HG03558 (cell line): Measurements from ENCODE around the gene SUPT3H.

Experiments used
- ATAC-seq: cut with Tn5 transposase; IDR thresholded peaks from one replicate; pipeline ENCODE4 v1.9.1; 2021; ENCODE audit warnings: moderate number of reproducible peaks; ENCODE audit not compliant: unreplicated experiment; ENCODE audit errors: extremely low read depth

SUPT3H gene

DNA sequence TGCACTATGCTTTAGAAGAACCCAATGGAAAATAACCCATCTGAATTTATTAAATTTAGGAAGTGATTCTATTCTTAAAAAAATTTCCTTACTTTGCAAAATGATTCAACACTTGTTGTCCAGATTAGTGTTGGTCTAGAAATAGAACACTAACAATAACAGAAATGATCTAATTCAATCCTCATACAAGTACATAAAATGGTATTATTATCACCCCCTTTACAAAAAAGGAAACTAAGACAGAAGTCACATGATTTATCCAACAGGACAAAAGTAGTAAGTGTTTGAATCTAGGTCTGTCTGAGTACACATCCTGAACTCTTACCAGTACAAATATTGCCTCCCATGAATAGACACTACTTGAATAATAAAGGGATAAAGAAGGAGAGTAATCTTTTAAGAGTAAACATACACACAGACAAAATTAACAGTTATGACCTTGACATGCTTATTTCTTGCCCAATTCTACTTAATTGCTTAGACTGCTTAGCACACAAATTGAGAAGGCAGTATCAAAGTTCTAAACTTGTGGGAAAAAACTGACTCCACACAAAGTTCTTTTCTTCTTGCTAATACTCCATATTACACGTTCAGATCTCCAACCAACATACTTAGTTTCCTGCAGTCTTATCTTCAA, 245.0 kb downstream of the SUPT3H start:
- ATAC-seq, result no peak

DNA sequence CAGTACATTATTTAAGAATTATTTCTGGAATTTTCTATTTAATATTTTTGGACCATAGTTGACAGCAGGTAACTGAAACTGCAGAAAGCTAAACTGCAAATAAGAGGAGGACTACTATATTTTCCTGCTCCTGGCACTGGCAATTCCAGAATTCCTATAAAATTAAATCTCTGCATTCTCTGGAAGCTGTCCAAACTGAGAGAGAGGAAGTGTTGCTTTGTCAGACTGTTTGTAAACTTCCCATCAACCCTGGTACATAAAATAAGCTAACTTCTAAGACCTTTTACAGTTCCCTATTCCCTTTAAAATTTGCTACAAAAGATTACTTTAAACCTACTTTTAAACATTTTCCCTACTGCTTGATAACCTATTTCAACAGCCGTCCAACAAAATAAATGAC, 245.7 kb downstream of the SUPT3H start:
- no peak for ATAC-seq

DNA sequence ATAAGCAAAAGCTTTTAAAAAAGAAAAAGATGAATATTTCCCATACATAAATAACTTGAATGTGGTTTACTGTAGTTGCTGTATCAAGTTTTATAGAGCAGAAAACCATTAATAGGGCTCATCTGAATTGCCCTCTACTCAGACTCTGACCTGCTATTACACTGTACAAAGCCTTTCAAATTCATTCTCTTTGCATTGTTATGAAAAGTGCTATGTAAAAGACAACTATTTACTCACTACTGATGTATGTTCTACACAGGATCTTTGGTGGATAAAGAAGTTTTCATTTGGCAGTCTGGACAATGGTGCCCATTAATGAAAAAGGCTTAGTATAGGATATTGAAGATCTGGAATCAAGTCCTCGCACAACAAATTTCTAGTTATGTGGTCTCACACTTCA, 248.7 kb downstream of the SUPT3H start:
- ATAC-seq, result no peak

DNA sequence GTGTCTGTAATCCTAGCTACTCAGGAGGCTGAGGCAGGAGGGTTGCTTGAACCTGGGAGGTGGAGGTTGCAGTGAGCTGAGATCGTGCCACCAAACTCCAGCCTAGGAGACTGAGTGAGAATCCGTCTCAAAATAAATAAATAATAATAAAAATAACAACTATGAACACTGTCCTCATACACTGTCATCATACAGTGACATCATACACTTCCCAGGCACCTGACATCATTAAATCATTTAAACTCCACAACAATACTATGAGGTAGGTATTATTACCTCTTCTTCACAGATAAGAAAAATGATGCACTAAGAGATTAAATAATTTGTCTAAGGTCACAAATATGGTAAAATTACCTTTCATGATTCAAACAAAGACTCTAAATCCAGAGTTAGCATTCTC, 250.5 kb downstream of the SUPT3H start:
- ATAC-seq, result no peak

DNA sequence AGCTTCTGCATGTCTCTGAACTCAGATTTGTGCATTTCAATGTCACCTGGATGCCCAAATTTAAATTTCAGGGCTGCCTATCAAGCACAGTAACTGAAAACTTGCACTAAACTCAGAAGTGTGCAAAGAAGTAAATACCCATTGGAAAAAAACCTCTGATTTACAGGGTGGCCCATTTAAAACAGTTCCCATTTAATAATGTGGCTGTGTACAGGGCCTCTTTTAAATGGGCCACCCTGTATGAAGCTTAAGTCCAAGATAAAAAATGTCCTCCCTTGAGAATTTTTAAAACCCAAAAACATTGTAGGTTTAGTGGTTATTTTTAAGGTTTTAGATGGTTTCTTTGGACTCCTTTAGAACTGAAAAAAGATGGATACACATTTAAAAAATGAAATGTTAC, 251.7 kb downstream of the SUPT3H start:
- no peak for ATAC-seq

DNA sequence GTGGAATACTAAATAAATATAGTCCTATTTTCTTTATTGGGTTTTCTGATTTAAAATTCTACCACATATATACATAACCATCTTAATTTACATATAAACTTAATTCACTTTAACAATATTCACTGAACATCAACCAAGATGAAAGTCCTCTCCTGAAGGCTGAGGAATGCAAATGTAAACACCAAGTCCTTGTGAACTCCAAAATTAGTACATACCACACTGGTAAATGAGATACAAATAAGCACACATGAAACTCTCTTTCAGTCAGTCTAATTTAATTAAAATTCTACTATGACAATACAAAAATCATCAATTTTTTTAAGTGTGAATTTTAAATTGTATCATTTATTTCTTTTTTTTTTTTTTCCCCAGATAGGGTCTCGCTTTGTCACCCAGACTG, 254.7 kb downstream of the SUPT3H start:
- no peak for ATAC-seq

DNA sequence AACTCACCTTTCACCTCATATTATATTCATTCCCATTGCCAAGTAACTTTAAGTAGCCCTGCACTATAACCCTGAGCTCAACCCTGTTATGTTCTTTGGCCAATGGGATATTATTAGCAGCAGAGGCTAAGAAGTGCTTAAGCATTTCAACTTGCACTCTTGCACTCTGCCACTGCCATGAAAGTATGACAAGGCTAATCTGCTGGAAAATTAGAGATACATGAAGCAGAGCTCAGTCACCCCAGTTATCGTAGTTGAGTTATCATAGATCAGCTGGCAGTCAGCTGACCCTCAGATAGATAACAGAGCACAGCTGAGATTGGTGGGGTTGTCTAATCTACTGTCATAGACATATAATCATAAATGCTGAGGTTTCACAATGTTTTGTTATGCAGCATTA, 259.0 kb downstream of the SUPT3H start:
- ATAC-seq, result no peak

DNA sequence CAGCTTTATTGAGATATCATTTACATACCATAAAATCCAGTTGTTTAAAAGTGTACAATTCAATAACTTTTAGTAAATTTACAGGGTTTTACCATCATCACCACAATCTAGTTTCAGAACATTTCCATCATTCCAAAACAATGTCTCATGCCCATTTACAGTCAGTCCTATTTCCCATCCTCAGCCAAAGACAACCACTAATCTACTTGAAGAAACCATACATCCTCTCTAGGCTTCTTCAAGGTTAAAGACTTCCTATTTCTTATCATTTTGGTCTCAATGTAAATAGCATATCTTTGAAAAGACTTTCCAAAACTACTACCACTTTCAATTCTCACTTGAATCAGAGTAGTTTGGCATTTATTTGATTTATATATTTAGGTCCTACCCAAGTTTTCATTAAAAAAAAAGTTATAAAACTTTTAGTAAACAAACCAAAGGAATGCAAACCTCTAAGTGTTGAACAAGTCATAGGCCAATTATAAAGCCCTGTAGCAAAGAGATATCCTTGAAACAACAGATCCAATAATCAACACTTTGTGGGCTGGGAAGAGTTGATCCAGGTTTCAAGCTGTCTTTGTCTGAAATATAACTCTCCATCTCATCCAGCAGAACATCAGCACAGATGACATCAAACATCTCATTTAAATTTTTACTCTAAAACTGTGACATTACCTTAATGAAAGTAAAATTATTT, 260.9 kb downstream of the SUPT3H start:
- ATAC-seq, result no peak

DNA sequence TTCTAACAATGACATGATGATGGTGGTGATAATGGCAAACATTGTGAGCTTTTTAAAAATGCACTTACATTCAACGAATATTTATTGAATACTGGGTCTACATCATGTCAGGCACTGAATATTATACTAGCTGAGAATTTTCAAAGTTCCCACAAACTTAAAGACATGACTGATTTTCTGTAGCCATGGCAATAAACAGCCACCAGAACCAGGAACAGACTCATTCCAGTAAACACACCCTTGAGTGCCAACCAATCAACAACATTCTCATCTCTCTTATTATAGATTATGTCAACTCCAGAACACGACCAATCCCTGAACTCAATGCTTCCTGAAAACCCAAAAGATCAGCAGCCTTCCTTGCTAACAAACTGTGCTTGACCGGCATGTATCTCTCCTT, 262.0 kb downstream of the SUPT3H start:
- ATAC-seq, result no peak

DNA sequence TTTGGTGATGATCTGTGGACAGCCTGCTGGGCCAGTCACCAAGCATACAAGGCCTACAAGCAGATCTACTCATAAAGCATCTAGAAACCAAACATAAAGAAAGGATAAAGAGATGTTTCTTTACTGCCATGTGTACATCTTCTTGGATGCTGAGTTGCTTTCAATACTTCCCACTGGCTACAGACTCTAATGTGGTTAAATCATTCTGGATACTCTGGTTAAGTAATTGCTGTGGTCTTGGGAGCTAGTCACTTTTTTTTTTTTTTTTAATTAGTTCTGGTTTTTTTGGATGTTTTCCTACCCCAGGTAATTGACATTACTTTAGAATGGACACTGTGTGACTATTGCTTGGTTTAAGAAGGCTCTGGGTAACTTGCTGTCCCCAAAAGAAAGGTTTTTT, 265.0 kb downstream of the SUPT3H start:
- no peak for ATAC-seq

DNA sequence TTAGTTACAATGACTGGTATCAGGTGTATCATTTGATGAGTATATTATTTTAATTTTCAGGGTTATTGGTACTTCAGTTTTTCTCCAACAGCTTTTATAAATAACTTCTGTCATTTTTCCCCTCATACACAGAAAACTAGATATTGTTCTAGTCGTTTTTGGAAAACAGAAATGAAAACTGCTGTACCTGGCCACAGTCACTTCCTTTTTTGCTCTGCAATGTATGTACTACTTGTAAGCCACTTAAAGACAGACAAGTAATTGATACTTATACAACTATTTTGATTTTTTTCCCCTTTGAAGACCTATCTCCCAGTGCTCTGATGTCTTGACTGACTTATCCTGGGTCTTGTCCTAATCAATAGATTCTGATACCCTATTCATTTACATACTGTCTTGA, 268.2 kb downstream of the SUPT3H start:
- no peak for ATAC-seq

DNA sequence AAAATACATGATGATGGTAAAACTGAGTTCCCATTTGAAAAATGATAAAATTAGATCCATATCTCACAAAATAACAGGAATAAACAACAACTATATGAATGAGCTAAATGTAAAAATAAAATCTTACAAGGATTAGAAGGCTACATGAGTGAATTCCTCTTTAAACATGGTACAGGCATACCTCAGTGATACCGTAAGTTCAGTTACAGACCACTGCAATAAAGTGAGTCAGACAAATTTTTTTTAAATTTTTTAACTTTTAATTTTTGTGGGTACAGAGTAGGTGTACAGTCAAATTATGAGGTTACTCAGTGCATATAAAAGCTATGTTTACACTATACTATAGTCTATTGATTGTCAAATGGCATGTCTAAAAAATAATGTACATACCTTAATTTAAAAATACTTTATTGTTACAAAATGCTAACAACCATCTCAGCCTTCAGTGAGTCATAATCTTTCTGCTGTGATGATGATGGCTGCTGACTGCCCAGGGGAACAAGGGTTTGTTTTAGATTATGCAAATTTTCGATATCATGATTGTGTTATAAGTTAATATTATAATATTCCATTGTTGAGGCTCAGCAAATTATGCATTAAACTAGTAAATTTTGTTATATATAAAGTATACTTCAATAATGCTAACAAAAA, 272.4 kb downstream of the SUPT3H start:
- ATAC-seq, result no peak

DNA sequence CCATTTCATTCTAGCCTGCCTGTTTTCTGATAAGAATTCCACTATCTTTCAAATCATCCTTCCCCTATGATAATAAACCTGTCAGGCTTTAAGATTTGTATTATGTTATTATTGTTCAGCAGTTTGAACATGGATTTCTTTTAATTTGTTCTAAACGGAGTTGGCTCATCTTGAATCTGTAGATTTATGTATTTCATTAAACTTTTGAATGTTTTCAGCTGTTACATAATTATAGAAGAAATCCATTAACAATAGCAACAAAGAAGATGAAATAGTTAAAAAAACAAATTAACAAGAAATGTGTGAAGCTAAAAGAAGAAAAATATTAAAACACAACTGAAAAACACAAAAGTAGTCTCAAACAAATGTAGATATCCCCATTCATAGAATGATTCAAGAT, 273.3 kb downstream of the SUPT3H start:
- ATAC-seq, result no peak

DNA sequence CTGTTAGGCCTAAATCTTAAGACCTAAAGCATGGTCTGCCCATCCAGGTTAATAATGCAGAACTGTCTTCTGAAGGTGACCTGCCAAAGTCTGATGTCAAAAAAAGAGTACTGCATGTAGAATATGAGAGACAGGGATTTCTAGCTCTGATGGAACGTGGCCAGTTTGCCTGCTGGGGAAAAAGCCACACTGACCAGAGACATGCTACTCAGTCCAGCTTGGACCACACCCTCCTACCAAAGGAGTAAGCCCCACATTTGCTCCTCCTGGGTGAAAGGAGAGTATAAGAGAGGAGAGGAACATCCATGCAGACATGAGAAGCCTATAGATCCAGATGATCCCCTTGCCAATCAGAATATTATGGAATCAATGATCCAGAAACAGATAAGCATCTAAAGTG, 279.5 kb downstream of the SUPT3H start:
- ATAC-seq, result no peak

DNA sequence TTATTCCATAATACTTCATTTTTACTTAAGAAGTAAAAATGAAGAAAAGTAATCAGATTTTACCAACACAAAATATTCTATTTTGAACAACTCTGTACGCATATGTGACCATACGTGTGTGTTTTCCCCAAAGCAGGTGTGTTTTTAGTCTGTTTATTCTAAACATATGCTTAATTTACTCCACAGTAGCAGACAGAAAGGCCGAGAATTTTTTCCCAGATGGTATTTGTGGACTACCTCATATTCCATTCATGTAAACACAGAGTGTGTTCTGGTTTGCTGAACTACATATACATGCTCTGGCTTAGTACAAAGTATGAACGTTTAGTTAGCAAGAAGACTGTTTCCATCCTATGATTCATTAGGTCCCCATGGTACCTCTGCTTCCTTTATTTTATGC, 282.9 kb downstream of the SUPT3H start:
- no peak for ATAC-seq

DNA sequence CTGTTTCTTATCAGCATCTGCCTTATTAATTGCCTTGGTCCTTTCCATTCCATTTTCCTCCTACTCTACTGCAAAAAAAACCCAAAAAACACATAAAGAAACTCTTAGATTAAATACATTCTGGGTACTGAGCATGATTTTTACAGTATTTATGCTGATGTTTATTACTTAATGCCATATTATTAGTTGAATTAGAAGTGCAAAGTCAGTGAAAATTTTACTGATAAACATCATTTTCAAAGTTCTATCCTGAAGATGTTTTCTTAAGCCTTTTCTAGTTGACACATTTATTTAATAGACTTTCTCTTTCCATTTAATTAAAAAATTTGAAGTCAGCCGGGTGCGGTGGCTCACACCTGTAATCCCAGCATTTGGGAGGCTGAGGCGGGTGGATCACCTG, 285.6 kb downstream of the SUPT3H start:
- ATAC-seq, result no peak

DNA sequence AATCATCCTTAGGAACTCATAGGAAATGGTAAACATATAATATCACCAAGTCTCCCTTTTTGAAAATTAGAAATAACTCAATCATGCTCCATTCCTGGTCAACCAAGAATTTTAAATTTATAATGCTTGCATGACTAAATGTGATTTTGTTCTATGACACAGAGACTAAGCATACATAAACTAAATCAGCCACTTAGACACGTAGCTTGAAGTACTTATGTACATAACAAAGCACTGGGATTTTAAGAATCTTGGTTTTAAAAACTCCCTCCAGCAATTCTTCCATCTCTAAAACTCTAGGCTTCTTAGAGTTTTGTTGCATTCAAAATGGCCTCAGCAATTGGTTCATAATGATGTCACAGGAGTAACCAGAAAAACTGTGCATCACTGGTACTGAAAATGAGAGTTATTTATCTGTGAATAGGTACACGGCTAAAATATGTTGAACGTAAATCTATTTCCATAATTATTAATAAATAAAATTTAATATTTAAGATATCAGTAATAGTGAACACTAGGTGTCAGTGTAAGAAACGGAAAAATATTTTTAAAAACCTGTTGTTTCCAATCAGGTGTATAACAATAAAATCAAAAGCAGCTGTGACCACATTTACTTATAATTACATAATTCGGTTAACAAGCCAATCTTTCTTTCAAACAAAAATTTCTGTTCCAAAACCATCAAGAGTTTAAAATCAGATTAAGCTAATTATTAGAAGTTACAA, 291.2 kb downstream of the SUPT3H start:
- ATAC-seq, result no peak

DNA sequence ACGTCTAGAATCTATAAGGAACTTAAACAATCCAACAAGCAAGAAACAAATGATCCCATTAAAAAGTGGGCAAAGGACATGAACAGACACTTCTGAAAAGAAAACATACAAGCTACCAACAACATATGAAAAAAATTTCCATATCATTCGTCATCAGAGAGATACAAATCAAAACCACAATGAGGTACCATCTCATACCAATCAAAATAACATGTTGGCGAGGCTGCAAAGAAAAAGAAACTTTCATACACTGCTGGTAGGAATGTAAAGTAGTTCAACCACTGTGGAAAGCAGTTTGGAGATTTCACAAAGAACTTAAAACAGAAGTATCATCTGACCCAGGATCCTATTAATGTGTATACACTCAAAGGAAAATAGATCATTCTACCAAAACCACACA, 293.5 kb downstream of the SUPT3H start:
- ATAC-seq, result no peak

DNA sequence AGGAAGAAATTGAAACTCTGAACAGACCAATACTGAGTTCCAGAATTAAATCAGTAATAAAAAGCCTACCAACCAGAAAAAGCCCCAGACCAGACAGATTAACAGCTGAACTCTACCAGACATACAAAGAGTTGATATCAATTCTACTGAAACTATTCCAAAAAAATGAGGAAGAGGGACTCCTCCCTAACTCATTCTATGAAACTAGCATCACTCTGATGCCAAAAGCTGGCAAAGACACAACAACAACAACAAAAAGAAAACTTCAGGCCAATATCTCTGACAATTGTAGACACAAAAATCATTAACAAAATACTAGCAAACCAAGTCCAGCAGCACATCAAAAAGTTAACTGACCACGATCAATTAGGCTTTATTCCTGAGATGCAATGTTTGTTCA, 295.6 kb downstream of the SUPT3H start:
- ATAC-seq, result no peak

DNA sequence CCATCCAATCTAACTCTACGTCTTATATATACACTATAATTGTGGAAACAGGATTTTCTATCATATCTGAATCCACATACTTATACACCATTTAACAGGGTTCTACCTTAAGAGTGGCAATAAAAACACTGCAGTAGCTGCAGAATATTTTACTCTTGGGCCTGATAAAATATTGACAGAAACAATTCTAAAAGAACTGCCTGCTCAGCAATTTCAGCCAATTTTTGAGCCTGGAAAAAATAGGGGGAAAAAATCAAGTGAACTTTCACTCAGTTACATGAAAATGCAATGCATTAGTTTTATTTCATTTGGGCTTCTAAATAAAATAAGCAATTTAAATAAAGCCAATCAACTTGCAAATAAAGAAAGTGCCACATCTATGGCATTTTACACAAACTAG, 296.1 kb downstream of the SUPT3H start:
- ATAC-seq, result no peak

DNA sequence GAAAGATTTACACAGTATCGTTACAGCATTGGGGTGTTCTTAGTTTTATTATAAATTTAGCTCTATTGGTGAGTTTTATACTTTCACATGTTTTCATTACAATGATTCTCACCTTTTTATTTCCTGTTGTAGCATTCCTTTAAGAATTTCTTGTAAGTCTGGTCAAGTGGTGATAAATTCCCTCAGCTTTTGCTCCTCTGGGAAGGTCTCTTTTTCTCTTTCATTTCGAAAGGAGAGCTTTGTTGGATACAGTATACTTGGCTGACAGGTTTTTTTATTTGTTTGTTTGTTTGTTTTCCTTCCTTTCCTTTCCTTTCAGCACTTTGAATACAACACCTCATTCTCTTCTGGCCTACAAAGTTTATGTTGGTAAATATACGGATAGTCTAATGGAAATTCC, 299.3 kb downstream of the SUPT3H start:
- no peak for ATAC-seq
